Neural cell (in vitro differentiated cells): Measurements from ENCODE around the gene TEK. TPM values are rescaled to one million over a fixed set of nuclear protein-coding genes. Genes with fewer than 3 reads are reported as not detected.

Experiments used
- H2AFZ ChIP-seq: fragments of 200-600, 300-800 bp; sonication (generic), shearing (Covaris generic); 2 replicates; pipeline ENCODE4 v1.6.0; 2014; ENCODE audit warnings: low read depth, mild to moderate bottlenecking, antibody characterized with exemption, low read length, moderate library complexity
- H3F3A ChIP-seq: fragments of 200-600 bp; shearing (Covaris generic); 2 replicates; pipeline ENCODE4 v1.6.1; 2016; ENCODE audit warnings: mild to moderate bottlenecking, moderate library complexity, mixed read lengths, antibody characterized with exemption, low read length; ENCODE audit not compliant: insufficient read depth, poor library complexity, severe bottlenecking
- H3K27ac ChIP-seq: fragments of 200-600, 300-800 bp; sonication (generic), shearing (Covaris generic); 2 replicates; pipeline ENCODE4 v1.5.1; 2014; ENCODE audit warnings: mild to moderate bottlenecking, low read length, moderate library complexity
- H3K27me3 ChIP-seq: fragments of 300-800, 200-600 bp; sonication (generic), shearing (Covaris generic); 2 replicates; pipeline ENCODE4 v1.6.0; 2014; ENCODE audit warnings: mild to moderate bottlenecking, low read depth, low read length, moderate library complexity; ENCODE audit not compliant: insufficient read depth
- H3K36me3 ChIP-seq: fragments of 300-800, 200-600 bp; sonication (generic), shearing (Covaris generic); 2 replicates; pipeline ENCODE4 v1.5.1; 2014; ENCODE audit warnings: mild to moderate bottlenecking, antibody characterized with exemption, low read length, moderate library complexity; ENCODE audit not compliant: insufficient read depth
- H3K4me2 ChIP-seq: fragments of 300-800, 200-600 bp; sonication (generic), shearing (Covaris generic); 2 replicates; pipeline ENCODE4 v1.6.0; 2014; ENCODE audit warnings: mild to moderate bottlenecking, low read length
- H3K4me3 ChIP-seq: fragments of 300-800, 200-600 bp; sonication (generic), shearing (Covaris generic); 2 replicates; pipeline ENCODE4 v1.5.1; 2014; ENCODE audit warnings: mild to moderate bottlenecking, low read length, moderate library complexity
- H3K79me2 ChIP-seq: fragments of 200-600 bp; shearing (Covaris generic); replicated peaks from 2 replicates; pipeline ENCODE4 v1.6.0; 2014; ENCODE audit warnings: mild to moderate bottlenecking, low read length, moderate library complexity; ENCODE audit not compliant: insufficient read depth
- H3K9ac ChIP-seq: fragments of 300-800, 200-600 bp; sonication (generic), shearing (Covaris generic); 2 replicates; pipeline ENCODE4 v1.6.1; 2016; ENCODE audit warnings: mild to moderate bottlenecking, low read length, mixed read lengths
- H3K9me2 ChIP-seq: fragments of 200-600 bp; shearing (Covaris generic); 2 replicates; pipeline ENCODE4 v1.6.1; 2016; ENCODE audit warnings: mild to moderate bottlenecking, low read length, mixed read lengths; ENCODE audit not compliant: insufficient read depth
- H3K9me3 ChIP-seq: fragments of 200-600, 300-800 bp; sonication (generic), shearing (Covaris generic); 2 replicates; pipeline ENCODE4 v1.6.1; 2016; ENCODE audit warnings: mild to moderate bottlenecking, mixed run types, low read length, moderate library complexity, mixed read lengths
- H4K20me1 ChIP-seq: fragments of 200-600 bp; shearing (Covaris generic); 2 replicates; pipeline ENCODE4 v1.6.1; 2016; ENCODE audit warnings: mild to moderate bottlenecking, mixed run types; ENCODE audit not compliant: insufficient read depth
- CTCF ChIP-seq: fragments of 450-650 bp; IDR thresholded peaks from 2 replicates; pipeline ENCODE4 v1.5.1; 2014; ENCODE audit warnings: antibody characterized with exemption, mild to moderate bottlenecking, moderate library complexity; ENCODE audit not compliant: poor library complexity, severe bottlenecking
- EP300 ChIP-seq: fragments of 450-650 bp; conservative IDR thresholded peaks from 2 replicates; pipeline ENCODE4 v1.6.1; 2014; ENCODE audit warnings: antibody characterized with exemption, mild to moderate bottlenecking, moderate library complexity; ENCODE audit not compliant: poor library complexity, severe bottlenecking
- EZH2 ChIP-seq: fragments of 200-600, 300-800 bp; shearing (Covaris generic), sonication (generic); IDR thresholded peaks from 2 replicates; pipeline ENCODE4 v1.6.1; 2014; ENCODE audit warnings: antibody characterized with exemption, low read length, borderline replicate concordance, mild to moderate bottlenecking; ENCODE audit not compliant: insufficient read depth, poor library complexity, severe bottlenecking
- MXI1 ChIP-seq: fragments of 450-650 bp; conservative IDR thresholded peaks from 2 replicates; pipeline ENCODE4 v1.6.1; 2014; ENCODE audit warnings: antibody characterized with exemption, mild to moderate bottlenecking; ENCODE audit not compliant: poor library complexity, severe bottlenecking
- POLR2AphosphoS5 ChIP-seq: IDR thresholded peaks from 2 replicates; pipeline ENCODE4 v1.6.1; 2012
- RAD21 ChIP-seq: fragments of 450-650 bp; conservative IDR thresholded peaks from 2 replicates; pipeline ENCODE4 v1.6.1; 2014; ENCODE audit warnings: antibody characterized with exemption, mild to moderate bottlenecking, moderate library complexity
- REST ChIP-seq: IDR thresholded peaks from 2 replicates; pipeline ENCODE4 v1.6.1; 2012; ENCODE audit warnings: borderline replicate concordance
- SMC3 ChIP-seq: fragments of 450-650 bp; conservative IDR thresholded peaks from 2 replicates; pipeline ENCODE4 v1.6.1; 2014; ENCODE audit warnings: antibody characterized with exemption, mild to moderate bottlenecking, moderate library complexity; ENCODE audit not compliant: poor library complexity
- TAF1 ChIP-seq: IDR thresholded peaks from 2 replicates; pipeline ENCODE4 v1.6.1; 2012; ENCODE audit warnings: low read depth
- polyA plus RNA-seq: library from polyadenylated mRNA; depleted of rRNA; stranded (reverse); fragments of >200 nt; gene quantifications from 2 replicates; pipeline ENCODE4 v1.2.3, GENCODE V29; 2014

TEK gene
- polyA plus RNA-seq, 1 donor from 2014 or later, result 0.83 TPM

DNA sequence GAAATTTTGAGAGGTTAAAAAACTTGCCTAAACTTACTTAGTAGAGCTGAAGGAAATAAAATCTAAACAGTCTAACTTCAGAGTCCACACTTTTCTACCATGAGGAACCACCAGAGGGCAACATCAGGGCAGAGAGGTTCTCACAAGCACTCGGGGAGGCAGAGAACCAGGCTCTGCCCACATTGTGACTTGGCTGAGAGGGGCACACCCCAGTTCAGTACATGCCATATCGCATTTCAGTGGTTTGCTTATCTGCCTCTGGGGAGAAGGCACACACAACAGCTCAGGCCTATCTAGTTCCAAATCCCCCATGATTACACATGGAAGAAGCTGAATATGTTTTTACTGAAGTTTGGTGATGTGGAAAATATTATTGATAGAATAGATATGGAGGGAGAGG lies 138.7 kb downstream of the TEK start:
- no peak overlapping the region for H3K9ac ChIP-seq
- no peaks in the 10 kb centered on the region for H3F3A ChIP-seq
- H3K27me3 ChIP-seq, result no peaks in the 10 kb centered on the region
- H3K9me2 ChIP-seq, result no peaks in the 10 kb centered on the region
- TF ChIP-seq RAD21 (no peak), CTCF (peak; percentile 21)
- no peak overlapping the region for H3K4me2 ChIP-seq
- no peaks in the 10 kb centered on the region for H3K9me3 ChIP-seq
- H3K79me2 ChIP-seq, result no peaks in the 10 kb centered on the region
- no peaks in the 10 kb centered on the region for H3K36me3 ChIP-seq
- no peaks in the 10 kb centered on the region for H4K20me1 ChIP-seq
- H3K27ac ChIP-seq, result no peak overlapping the region
- no peak overlapping the region for H2AFZ ChIP-seq
- H3K4me3 ChIP-seq, result no peak overlapping the region

DNA sequence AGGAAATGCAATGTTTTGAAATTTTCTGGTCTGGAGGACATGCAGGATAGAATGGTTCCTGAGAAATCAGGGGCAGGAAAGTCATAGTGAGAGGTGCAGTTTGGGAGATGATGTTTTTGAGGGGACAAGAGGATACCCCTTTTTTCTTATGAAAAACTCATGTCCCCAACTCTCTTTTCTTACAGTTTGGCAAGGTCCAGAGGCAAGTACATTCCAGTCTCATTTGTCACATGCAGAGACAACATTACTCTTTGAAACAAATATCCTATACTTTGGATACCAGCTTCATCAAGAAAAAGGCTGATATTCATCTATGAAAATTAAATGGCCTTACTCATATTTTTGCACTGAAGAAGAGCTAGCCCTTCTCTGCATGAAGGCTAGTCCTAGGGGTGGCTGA lies 139.7 kb downstream of the TEK start:
- H3K9me3 ChIP-seq, result no peaks in the 10 kb centered on the region
- H3K27ac ChIP-seq, result no peak overlapping the region
- no peaks in the 10 kb centered on the region for H3K9me2 ChIP-seq
- H3K27me3 ChIP-seq, result no peaks in the 10 kb centered on the region
- H3K4me3 ChIP-seq, result no peak overlapping the region
- TF ChIP-seq CTCF, result no peak
- H4K20me1 ChIP-seq, result no peaks in the 10 kb centered on the region
- H3K79me2 ChIP-seq, result no peaks in the 10 kb centered on the region
- no peak overlapping the region for H3K4me2 ChIP-seq
- H3K9ac ChIP-seq, result no peak overlapping the region
- H3F3A ChIP-seq, result no peaks in the 10 kb centered on the region
- no peaks in the 10 kb centered on the region for H3K36me3 ChIP-seq
- no peak overlapping the region for H2AFZ ChIP-seq

DNA sequence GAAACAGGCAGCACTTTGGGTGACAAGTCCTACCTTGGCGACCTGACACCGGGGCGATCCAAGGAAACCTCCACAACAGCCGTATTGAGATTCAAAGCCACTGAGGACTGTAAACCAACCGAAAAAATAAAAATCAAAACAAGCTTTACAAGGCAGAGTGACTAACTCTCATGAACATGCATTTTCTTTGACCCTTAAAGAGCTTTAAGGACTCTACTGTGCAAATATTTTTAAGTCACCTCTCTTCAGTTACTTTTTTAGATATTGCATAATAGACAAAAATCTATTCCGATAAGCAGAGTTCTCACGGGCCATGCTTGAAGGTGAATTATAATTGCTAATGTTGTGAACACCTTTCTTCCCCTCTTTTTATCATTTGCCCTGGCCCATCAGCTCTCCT lies 149.6 kb downstream of the TEK start:
- Histone ChIP-seq H3K9ac (no peak overlapping the region), H4K20me1 (no peaks in the 10 kb centered on the region), H3K27me3 (no peaks in the 10 kb centered on the region), H3K4me2 (no peak overlapping the region), H3K9me2 (no peaks in the 10 kb centered on the region), H3K27ac (no peak overlapping the region), H3K9me3 (no peaks in the 10 kb centered on the region), H3K4me3 (no peak overlapping the region), H3K79me2 (no peaks in the 10 kb centered on the region), H2AFZ (no peak overlapping the region), H3F3A (no peaks in the 10 kb centered on the region), H3K36me3 (no peaks in the 10 kb centered on the region)
- TF ChIP-seq POLR2AphosphoS5, result no peak
- TF ChIP-seq TAF1, result no peak
- no peak for TF ChIP-seq MXI1
- TF ChIP-seq CTCF, result no peak
- TF ChIP-seq EZH2, result no peak
- TF ChIP-seq SMC3, result no peak
- TF ChIP-seq EP300, result no peak
- TF ChIP-seq RAD21, result no peak
- no peak for TF ChIP-seq REST
